Heart right ventricle (tissue), 16 donors: Measurements from ENCODE around the gene RPL28. TPM values are rescaled to one million over a fixed set of nuclear protein-coding genes. Genes with fewer than 3 reads are reported as not detected.

Experiments used
- ATAC-seq, 8 donors: fragments of 200-7000 bp; cut with Tn5 transposase; one replicate each; pipeline ENCODE4 v1.9.1; 2020; ENCODE audit warnings: mild to moderate bottlenecking in 8 of 8, moderate library complexity in 8 of 8, moderate number of reproducible peaks in 1 of 8
- DNase-seq, 2 donors: peaks; one replicate each; pipeline ENCODE4 v3.0.0-alpha.2; 2020
- H3K27ac ChIP-seq, 10 donors: fragments of 200-600 bp; sonication (generic) in 2 of 10; one replicate each; pipeline versions ENCODE4 v1.5.0 to v1.8.0; 2020 to 2022; ENCODE audit warnings: mild to moderate bottlenecking in 3 of 10
- H3K27me3 ChIP-seq, 7 donors: fragments of 200-600 bp; one replicate each; pipeline ENCODE4 v1.8.0; 2021 to 2022; ENCODE audit warnings: mild to moderate bottlenecking in 2 of 7
- H3K36me3 ChIP-seq, 9 donors: fragments of 200-600 bp; sonication (generic) in 1 of 9; one replicate each; pipeline versions ENCODE4 v1.5.0 to v1.8.0; 2020 to 2022; ENCODE audit warnings: mild to moderate bottlenecking in 2 of 9
- H3K4me1 ChIP-seq, 9 donors: fragments of 200-600 bp; sonication (generic) in 1 of 9; one replicate each; pipeline versions ENCODE4 v1.5.0 to v1.8.0; 2020 to 2022; ENCODE audit warnings: mild to moderate bottlenecking in 4 of 9
- H3K4me3 ChIP-seq, 10 donors: fragments of 200-600 bp; sonication (generic) in 2 of 10; one replicate each; pipeline versions ENCODE4 v1.5.0 to v1.8.0; 2020 to 2022; ENCODE audit warnings: mild to moderate bottlenecking in 7 of 10, moderate library complexity in 2 of 10
- H3K9me3 ChIP-seq, 11 donors: fragments of 200-600 bp in 10 of 11; sonication (generic) in 2 of 11; one replicate each; pipeline versions ENCODE4 v1.5.0 to v1.8.0; 2013 to 2022; ENCODE audit warnings: mild to moderate bottlenecking in 2 of 11, control low read depth in 1 of 11, moderate library complexity in 1 of 11
- WGBS, 2 donors: extraction: QIAGEN DNeasy Blood & Tissue Kit; methylation state at CpG; one replicate each; pipeline ENCODE4 v1.1.7; 2013; ENCODE audit warnings: inconsistent platforms in 1 of 2; 5-methylcytosine and 5-hydroxymethylcytosine counted together
- intact Hi-C, 10 donors: fragments of 100-400 bp; cut with DNase I; formaldehyde crosslinking; loops; one replicate each; pipeline versions ENCODE4 v1.11.1 to v1.14.2; 2022
- polyA plus RNA-seq, 2 donors: library from polyadenylated mRNA; stranded (reverse); fragments of 200-250 nt; gene quantifications; one replicate each; pipeline ENCODE4 v1.2.3, GENCODE V29; 2013
- total RNA-seq, 10 donors: library from RNA; stranded (reverse); fragmentation: NEBNext Ultra II Directional in 3 of 10; extraction: Animal tissue kit (Norgen Biotek cat#: 25700) in 3 of 10; gene quantifications; one replicate each; pipeline versions ENCODE4 v1.2.1 to v1.2.4, GENCODE V29; 2021 to 2023
- TF ChIP-seq, protein P1 (sequence below), 9 donors: fragments of 200-600 bp; sonication (generic) in 2 of 9; IDR thresholded peaks; one replicate each; pipeline versions ENCODE4 v1.5.0 to v1.8.0; 2021 to 2022; ENCODE audit warnings: antibody characterized with exemption in 9 of 9, mild to moderate bottlenecking in 5 of 9, moderate library complexity in 1 of 9
- donor health status: Arrhythmogenic right ventricular cardiomyopathy.
- donor health status: ischemic (EF 13 %, LVEDD 7.1; RV severe dilation, severe dysfunction).
- donor health status: healthy with polysubstance abuse.
- donor health status: DM: no; HTN: yes; CAD: no.
- donor health status: DM: no; HTN: no; CAD: no.
- donor health status: ischemic (EF 25% LVEDD 6.9; RV normal size, moderate dysfunction).
- donor health status: ischemic (EF 25% LVEDD 5.7; RV mildly dilated, moderate dysfunction).
- donor health status: healthy.
- donor health status: DM: yes; HTN: yes; CAD: no.
- donor health status: Ischemic cardiomyopathy.
- donor health status: ischemic (EF 35%, LVEDD 5.7; RV mildly dilated, moderate dysfunction).
- donor health status: nonischemic (EF 11% LVEDD 7.7; RV severe dilation, severe dysfunction).
- donor health status: DM: yes; HTN: yes; CAD: no.
- donor health status: PGD.
- donor health status: ischemic (EF 29% LVEDD 5.4; RV normal size, mild dysfunction).
- donor health status: nonischemic (EF 23%, LVEDD 6.1; RV moderate dilation, normal function).

The RPL28 gene
- total and polyA plus RNA-seq, 12 donors: 473 to 1,617 (median 593) TPM

DNA sequence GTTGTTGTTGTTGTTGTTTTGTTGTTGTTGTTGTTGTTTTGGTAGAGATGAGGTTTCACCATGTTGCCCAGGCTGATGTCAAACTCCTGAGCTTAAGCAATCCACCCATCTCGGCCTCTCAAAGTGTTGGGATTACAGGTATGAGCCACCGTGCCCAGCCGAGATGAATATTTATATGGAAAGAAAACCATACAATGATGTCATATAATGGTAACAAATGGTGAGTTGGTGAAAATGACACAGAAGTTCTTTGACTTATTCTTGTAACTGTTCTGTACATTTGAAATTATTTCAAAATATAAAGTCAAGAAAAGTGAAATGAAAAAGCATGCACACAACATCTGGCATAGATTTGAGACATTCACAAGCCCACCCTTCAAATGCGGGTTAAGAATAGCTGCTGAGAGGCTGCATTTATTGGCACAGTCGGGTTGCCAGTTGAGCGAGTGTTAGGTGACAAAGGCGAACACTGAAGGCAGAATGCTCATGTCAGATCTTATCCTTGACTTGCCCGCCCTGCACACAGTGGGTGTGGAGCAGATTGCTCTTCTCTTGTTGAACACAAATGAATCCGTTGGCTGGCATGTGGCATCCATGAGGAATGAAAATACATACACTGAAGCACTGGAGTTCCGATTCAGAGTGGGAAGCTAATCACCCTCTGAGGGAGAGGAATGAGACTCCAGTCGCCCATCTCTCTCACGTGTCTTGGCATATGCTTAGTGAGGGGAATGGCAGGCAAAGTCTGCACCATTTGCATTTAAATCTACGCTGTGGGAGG is 37.7 kb downstream of the RPL28 start:
- TF ChIP-seq, protein P1, sequence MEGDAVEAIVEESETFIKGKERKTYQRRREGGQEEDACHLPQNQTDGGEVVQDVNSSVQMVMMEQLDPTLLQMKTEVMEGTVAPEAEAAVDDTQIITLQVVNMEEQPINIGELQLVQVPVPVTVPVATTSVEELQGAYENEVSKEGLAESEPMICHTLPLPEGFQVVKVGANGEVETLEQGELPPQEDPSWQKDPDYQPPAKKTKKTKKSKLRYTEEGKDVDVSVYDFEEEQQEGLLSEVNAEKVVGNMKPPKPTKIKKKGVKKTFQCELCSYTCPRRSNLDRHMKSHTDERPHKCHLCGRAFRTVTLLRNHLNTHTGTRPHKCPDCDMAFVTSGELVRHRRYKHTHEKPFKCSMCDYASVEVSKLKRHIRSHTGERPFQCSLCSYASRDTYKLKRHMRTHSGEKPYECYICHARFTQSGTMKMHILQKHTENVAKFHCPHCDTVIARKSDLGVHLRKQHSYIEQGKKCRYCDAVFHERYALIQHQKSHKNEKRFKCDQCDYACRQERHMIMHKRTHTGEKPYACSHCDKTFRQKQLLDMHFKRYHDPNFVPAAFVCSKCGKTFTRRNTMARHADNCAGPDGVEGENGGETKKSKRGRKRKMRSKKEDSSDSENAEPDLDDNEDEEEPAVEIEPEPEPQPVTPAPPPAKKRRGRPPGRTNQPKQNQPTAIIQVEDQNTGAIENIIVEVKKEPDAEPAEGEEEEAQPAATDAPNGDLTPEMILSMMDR (IDR thresholded peaks at IDR 0.05): no peak
- DNase-seq (no peak), ATAC-seq (peak in 2 of 8 donors; percentile 14 to 31)
- peaks cover 0 to 60% (median 10%) of the 10 kb centered on the region in 7 donors for H3K27me3 ChIP-seq
- H3K27ac ChIP-seq: no peak overlapping the region
- no peaks in the 10 kb centered on the region for H3K9me3 ChIP-seq
- intact Hi-C loops: no loop called here
- no peaks in the 10 kb centered on the region for H3K36me3 ChIP-seq
- H3K4me3 ChIP-seq: no peak overlapping the region
- 47 to 58% methylated on average over 13 of the region's 13 CpGs for WGBS, 2 donors
- H3K4me1 ChIP-seq: peaks cover 0 to 4% (median 0%) of the 10 kb centered on the region in 9 donors

DNA sequence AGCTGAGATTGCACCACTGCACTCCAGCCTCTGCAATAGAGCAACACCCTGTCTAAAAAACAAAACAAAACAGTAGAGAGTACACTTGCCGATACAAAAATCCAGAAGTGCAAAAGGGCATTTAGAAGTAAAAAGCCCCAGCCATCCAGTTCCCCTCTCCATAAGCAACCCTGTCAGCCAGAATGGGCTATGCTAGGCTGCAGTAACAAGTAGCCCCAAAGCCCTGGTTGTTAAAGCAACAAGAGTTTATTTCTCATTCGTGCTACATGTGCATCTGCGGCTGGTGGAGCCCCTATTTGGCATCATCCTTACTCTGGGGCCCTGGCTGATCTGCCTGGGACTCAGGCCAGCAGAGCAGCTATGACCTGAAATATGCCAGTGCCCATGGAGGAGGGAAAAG is 38.8 kb downstream of the RPL28 start:
- TF ChIP-seq, protein P1 (IDR thresholded peaks at IDR 0.05): no peak
- H3K4me1 ChIP-seq: peaks cover 0 to 4% (median 0%) of the 10 kb centered on the region in 9 donors
- 72 to 74% methylated on average over 3 of the region's 3 CpGs for WGBS, 2 donors
- no peak for ATAC-seq
- H3K27me3 ChIP-seq: peaks cover 0 to 61% (median 21%) of the 10 kb centered on the region in 7 donors
- no peak for DNase-seq
- H3K27ac ChIP-seq: no peak overlapping the region
- no peaks in the 10 kb centered on the region for H3K36me3 ChIP-seq
- no peaks in the 10 kb centered on the region for H3K9me3 ChIP-seq
- H3K4me3 ChIP-seq: no peak overlapping the region
- intact Hi-C loops: no loop called here

DNA sequence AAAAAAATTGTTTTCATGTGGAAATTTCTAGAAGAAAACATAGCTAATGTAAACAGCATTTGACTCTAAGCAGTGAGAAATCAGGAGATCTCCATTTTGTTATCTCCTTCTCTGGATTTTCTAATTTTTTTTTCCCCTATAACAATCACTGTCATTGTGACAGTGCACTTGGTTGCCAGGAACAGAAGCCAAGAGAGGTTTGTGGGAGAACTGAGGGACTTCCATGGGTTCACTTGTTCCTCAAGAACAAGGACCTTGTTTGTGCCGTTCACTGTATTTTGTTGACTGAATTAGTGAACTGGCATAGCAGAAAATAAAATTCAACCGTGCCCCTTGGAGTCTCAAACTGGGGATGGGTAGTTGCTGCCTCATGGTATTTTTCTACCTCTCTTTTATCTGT is 40.3 kb downstream of the RPL28 start:
- Histone ChIP-seq H3K4me1 (peaks cover 0 to 4% (median 0%) of the 10 kb centered on the region in 9 donors), H3K9me3 (no peaks in the 10 kb centered on the region), H3K27me3 (peaks cover 0 to 71% (median 35%) of the 10 kb centered on the region in 7 donors), H3K27ac (no peak overlapping the region), H3K36me3 (no peaks in the 10 kb centered on the region), H3K4me3 (no peak overlapping the region)
- DNase-seq (no peak), ATAC-seq (no peak)
- TF ChIP-seq, protein P1 (IDR thresholded peaks at IDR 0.05): no peak
- intact Hi-C loops: no loop called here
- WGBS, 2 donors: 66 to 74% methylated on average over 2 of the region's 2 CpGs

DNA sequence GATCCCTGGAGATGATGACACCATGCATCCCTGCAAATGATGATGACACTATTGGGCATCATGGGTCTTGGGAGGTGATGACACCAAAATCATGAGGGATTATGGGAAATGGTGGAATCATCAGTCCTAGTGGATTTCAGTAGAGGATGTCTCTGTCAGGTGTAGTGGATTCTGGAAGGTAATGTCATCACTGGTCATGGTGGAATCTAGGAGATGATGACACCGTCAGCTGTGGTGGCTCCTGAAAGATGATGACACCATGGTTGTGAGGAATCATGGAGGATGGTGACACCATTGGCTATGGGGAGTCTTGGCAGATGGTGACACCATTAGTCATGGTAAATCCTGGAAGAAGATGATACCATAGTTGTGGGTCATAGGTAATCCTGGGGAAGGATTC is 45.5 kb downstream of the RPL28 start:
- peaks cover 23 to 77% (median 66%) of the 10 kb centered on the region in 7 donors for H3K27me3 ChIP-seq
- ATAC-seq: no peak
- 78 to 91% methylated on average over 1 of the region's 1 CpG for WGBS, 2 donors

More for the DNA sequence above, 45.5 kb downstream of the RPL28 start:
- H3K4me3 ChIP-seq: no peak overlapping the region
- no peaks in the 10 kb centered on the region for H3K4me1 ChIP-seq
- no peak overlapping the region for H3K27ac ChIP-seq
- TF ChIP-seq, protein P1 (IDR thresholded peaks at IDR 0.05): no peak
- H3K36me3 ChIP-seq: no peaks in the 10 kb centered on the region
- no peaks in the 10 kb centered on the region for H3K9me3 ChIP-seq
- intact Hi-C loops: no loop called here
- DNase-seq: no peak
